GOT3 (cell line): ENCODE measurements around the gene COL4A6.

Experiments
- DNase-seq: peaks from one replicate; lab custom pipeline; 2025; ENCODE audit warnings: mixed read lengths; lab: John Stamatoyannopoulos, UW

The COL4A6 gene

DNA sequence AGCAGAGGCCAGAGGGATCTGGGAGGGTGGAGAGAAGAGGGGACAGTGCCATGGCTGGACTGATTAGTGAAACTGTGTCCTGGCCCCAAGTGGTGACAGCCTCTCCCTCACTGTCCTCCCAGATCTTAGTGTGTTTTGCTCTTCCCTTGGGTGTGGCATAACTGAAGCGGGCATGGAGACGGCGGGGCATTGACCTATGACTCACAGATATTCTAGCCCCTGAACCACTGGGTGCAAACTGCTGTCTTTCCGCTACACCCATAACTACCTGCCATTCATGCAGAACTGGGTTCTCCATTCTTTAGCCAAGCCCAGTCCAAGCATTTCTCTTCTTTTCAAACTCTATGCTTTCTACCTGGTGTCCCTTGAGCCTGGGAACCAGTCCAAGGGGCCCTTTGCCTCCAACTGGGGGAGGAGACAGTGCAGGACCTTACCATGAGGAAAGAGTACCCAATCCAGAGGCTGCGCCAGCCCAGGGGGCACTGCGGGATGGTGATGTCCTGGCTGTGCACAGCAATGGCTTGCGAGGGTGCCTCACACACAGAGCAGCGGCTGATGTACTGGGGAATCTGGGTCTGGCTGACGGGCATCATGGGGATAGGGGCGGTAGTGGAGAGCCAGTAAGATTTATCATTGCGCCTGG is 279.1 kb downstream of the COL4A6 start:
- DNase-seq: no peak

GRCh38 chrX:108157628-108158027 is 280.6 kb downstream of the COL4A6 start:
- DNase-seq: no peak

DNA sequence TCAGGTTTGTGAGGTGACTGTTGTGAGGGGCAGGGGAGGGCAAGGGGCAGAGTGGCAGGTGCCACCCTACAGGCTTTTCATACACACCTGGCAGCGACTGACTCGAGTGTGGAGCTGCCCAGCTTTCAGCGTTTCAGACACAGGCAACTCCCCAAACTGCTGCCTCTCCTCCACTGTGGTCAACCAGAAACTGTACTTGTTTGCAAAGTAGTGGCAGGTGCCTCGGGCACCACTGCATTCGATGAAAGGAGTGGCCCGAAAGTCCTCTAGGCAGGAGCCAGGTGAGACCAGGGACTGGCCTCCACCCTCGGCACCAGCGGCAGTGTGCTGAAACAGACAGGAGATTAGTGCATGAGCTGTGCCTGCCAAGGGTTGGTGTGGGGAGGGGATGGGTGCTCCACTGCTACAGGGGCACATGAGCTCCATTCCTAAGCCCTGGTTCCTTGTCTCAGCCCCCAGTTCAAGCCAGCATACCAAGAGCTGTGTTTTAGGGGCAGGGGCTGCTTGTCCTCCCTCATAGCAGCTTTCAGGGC is 281.2 kb downstream of the COL4A6 start:
- no peak for DNase-seq

DNA sequence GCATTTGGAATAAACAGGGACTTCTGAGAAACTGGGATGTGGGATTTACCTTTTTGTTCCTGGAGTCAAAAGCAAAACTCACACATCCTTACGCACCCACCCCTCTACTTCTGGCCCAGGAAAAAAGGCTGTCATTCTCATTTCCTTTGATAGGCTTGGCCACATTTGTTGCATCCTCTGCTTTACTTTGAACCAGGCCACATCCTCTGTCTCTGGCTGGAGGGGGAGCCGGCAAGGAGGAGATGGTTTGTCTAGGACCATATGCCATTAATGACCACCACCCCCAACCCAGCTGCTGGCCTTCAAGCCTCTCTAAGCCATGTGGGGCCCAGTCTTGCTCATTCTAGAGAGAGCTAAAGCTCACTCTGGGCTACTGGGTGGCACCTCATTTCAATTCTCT is 282.1 kb downstream of the COL4A6 start:
- DNase-seq: no peak

DNA sequence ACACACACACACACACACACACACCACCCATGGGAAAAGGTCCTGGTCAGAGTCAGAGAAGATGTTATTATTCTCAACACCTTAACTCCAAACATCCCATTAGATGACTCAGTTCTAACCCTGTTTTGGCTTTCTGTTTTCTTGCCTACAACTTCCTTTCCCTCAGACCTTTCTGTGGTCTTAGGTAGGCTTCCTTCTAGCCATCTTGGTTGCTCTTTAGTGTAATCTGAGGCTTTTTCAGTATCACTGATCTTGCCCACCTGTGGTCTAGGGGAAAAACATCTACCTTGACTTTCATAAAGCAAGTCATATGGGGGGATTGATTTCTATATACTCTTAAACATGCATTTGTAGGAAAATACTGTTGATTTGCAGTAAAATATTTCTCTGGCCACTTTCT is 289.7 kb downstream of the COL4A6 start:
- DNase-seq: no peak

GRCh38 chrX:108138814-108139702 is 299.2 kb downstream of the COL4A6 start:
- no peak for DNase-seq

DNA sequence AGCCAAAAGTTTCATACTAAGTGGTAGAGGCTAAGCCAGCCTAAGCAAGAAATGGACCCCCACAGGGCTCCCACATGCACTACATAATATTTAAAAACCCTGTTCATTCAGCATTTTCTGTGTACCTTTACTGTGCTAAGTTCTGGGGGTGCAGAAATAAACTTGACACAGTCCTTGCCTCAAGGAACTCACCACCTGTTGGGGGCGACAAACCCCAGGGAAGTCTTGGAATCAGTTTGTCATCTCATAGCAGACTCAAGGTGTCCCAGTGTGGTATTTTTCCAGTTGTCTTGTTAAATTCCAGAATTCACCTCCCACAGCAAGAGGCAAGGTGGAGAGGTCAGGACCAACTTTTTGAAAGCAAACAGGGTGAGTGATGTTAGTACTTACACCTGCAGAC is 303.5 kb downstream of the COL4A6 start:
- no peak for DNase-seq

GRCh38 chrX:108132876-108133275 is 305.3 kb downstream of the COL4A6 start:
- no peak for DNase-seq

DNA sequence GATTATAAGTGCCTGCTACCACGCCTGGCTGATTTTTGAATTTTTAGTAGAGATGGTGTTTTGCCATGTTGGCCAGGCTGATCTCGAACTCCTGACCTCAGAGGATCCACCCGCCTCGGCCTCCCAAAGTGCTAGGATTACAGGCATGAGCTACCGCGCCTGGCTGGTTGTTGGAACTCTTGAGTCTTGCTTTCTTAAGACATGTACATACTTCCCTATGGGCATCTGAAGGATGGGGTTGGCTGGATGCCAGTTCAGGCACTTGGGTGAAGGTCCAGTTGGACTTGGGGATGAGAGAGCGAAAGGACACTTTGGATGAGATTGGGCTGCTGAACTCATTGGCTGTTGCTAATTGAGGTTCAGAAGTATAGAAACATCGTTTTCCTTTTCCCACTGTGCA is 306.2 kb downstream of the COL4A6 start:
- DNase-seq: no peak

DNA sequence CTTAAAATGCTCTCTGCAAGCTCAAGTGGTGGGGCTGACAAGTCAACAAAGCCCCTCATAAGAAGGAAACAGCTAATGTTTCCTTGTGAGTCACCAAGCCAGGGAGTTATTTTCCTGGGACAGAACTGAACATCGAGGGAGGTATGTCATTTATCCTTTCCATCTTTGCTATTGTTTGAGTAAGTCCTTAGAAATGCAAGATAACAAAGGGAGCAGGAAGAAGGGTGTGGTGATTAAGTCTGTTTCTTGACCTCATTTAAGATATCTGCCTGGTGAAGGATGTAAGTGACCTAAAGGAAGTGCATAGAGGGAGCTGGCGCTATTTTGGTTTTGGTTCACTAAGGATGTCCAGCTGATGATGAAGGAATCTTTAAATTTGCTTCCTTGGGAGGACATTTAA is 306.8 kb downstream of the COL4A6 start:
- no peak for DNase-seq

DNA sequence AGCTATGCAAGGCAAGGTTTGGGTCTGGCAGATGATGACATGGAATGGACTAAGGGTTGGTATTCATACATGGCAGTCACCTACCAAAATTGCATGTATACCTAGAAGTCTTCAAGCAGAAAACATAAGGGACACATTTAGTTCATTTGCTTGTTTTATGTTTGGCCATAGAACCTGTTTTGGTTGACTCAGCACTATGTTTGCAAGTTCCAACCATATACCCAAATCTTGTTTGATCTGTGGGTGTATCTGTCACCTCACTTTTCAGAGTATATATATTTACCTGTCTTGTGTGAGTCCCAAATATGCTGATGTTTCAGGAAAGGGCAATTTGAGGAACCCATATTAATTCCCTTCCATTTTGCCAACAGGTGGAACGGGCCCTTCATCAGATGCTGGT is 307.3 kb downstream of the COL4A6 start:
- no peak for DNase-seq

DNA sequence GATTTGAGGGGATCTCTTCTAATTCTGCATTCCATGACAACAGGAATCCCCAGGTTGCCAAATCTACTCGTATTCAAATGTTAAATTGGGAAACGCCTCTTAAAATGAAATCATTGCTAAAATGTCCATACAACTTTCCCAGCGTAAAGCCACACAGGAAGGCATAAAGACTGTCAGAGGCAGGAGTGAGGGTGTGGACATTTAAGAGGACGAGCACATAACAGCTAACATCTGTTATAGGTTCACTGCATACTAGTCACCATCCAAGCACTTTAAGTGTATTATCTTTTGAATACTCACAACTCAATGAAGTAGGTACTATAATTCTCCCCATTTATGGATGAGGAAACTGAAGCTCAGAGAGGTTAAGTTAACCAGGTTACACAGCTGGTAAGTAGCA is 311.1 kb downstream of the COL4A6 start:
- no peak for DNase-seq

GRCh38 chrX:108126661-108127060 is 311.6 kb downstream of the COL4A6 start:
- DNase-seq: no peak

- no peak for DNase-seq
Observed at GRCh38 chrX:108123591-108124366, 314.4 kb downstream of the COL4A6 start.

GRCh38 chrX:108122748-108123147 is 315.5 kb downstream of the COL4A6 start:
- no peak for DNase-seq

DNA sequence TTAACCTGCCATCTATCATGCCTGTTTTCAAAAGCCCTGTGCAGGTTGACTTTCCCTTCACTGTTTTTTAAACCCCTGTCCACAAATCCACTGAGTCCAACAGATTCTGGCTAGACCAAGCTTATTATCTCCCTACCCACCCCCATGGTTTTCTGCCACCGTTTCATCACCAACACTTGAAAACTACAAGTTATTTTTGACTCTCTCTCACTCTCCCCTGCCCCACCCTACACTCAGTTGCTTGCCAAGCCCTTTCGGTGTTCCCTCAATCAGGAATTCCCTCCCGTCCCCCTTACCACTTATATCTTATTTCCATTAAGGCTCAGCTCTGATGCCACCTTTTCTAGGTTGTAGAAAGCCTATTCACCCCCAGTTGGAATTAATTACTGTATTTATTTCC is 316.9 kb downstream of the COL4A6 start:
- DNase-seq: no peak

GRCh38 chrX:108117988-108118387 is 320.2 kb downstream of the COL4A6 start:
- DNase-seq: no peak

DNA sequence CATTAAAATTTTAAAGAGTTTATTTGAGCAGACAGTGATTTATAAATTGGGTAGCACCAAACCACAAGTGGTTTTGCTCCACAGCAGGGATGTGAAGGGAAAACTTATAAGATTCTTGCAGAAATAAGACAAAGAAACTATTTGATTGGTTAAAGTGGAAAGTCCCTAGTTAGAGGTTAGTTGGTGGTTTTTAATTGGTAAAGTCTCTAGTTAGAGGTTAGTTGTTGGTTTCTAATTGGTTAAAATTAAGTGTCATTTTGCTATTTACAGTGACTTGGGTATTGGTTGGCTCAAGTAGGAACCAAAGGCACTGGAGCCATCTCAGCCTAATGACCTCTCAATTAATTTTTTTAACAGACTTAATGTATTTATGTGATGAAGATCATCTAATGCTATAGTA is 323.7 kb downstream of the COL4A6 start:
- DNase-seq: no peak
